GM19395 (cell line): Measurements from ENCODE around the gene HMCN2.

Source experiments
- ATAC-seq: cut with Tn5 transposase; IDR thresholded peaks from one replicate; pipeline ENCODE4 v1.9.1; 2021; ENCODE audit warnings: mild to moderate bottlenecking, moderate library complexity; ENCODE audit not compliant: unreplicated experiment

HMCN2 gene

GRCh38 chr9:130444565-130445221 lies 179.1 kb downstream of the HMCN2 start, which contains the start of gene ASS1:
TSS of gene ASS1 (plus strand) at chr9:130444961. CDS start at chr9:130452229, 7,268 bp downstream.
- no peak for ATAC-seq

GRCh38 chr9:130445268-130445983 lies 179.9 kb downstream of the HMCN2 start:
- no peak for ATAC-seq

DNA sequence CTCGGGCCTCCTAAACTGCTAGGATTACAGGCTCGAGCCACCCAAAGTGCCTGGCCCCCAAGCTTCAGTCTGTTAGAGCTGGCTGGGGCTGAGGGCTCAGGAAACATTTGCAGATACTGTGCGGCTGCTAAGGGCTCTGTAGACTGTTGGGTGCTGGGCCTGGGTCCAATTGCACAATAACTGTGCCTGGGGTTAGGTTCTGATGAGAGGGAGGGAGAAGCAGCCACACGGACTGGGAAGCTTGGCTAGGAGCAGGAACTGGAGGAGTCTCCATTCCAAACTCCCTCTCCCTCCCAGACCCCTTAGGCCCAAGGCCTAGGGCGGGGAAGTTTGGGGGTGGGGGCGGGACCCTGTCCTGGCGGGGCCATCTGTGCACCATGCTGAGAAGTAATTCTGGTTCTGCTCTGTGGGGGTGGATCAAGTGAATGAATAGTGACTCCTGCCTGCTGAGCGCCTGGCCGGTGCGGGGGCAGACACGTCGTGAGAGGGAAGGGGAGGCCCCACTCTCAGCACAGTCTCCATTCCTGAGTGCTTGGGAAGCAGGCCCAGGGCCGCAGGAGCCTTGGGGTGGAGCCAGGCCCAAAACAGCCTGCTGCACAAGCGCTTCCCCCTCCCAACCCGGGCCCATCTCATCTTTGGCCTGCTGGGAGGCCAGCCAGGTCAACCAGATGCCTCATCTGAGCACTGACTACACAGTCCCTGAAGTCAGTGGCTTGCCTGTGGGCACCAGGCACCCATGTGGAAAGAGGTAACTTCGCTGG lies 180.7 kb downstream of the HMCN2 start:
- no peak for ATAC-seq

- no peak for ATAC-seq
These were observed 181.7 kb downstream of the HMCN2 start for GRCh38 chr9:130447193-130447816.

DNA sequence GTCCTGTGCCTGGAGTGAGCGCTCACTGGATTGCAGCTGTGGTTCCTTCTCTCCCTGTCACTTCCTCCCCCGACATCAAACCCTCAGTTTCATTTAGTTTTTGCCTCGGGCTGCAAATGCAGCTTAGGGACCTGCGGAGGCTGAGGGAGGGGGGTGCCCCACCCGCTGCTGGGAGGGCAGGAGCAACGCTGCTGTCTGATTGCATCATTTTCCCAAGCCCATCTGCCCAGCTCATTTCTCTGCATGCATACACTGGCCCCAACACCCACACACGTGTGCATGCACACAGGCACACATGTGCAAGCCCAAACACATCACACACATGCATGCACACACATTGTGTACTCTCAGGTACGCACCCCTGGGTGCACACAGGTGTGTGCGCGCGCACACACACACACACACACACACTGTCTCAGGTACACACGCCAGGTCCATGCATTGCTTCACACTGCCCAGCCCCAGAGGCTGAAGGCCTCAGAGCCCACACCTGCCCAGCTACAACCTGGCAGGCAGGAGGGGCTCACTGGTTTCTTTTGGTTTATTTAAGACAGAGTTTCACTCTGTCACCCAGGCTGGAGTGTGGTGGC lies 182.6 kb downstream of the HMCN2 start:
- ATAC-seq: no peak

- ATAC-seq: no peak
These were observed 183.4 kb downstream of the HMCN2 start for GRCh38 chr9:130448771-130449603.

GRCh38 chr9:130450344-130451003 lies 184.9 kb downstream of the HMCN2 start:
- ATAC-seq: no peak

DNA sequence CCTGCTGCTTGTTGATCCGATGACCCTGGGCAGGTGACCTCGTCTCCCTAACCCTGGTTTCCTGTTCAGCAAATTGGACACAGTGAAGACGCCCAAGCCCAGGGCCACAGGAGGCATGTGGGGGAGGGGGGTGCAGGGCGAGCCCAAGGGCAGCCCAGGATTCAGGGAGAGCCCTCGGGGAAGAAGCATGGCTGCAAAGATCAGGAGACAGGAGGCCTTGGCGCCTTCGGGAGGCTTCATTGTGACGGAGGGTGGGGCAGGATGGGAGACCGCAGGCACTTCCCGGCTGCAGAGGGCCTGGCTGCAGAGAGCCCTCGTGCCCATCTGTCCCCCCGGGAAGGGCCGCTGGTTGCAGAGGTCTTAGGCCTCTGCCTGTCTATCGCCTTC lies 185.4 kb downstream of the HMCN2 start:
- no peak for ATAC-seq

GRCh38 chr9:130451509-130452388 lies 186.2 kb downstream of the HMCN2 start:
- no peak for ATAC-seq

- no peak for ATAC-seq
These were observed 187.3 kb downstream of the HMCN2 start for GRCh38 chr9:130452835-130453234.

GRCh38 chr9:130453487-130453886 lies 187.9 kb downstream of the HMCN2 start:
- no peak for ATAC-seq

- ATAC-seq: no peak
These were observed 188.7 kb downstream of the HMCN2 start for GRCh38 chr9:130454096-130454811.

- no peak for ATAC-seq
These were observed 189.3 kb downstream of the HMCN2 start for GRCh38 chr9:130454812-130455325.

GRCh38 chr9:130458027-130458803 lies 192.7 kb downstream of the HMCN2 start:
- no peak for ATAC-seq

- no peak for ATAC-seq
These were observed 193.2 kb downstream of the HMCN2 start for GRCh38 chr9:130458804-130459067.

GRCh38 chr9:130459151-130459550 lies 193.6 kb downstream of the HMCN2 start:
- no peak for ATAC-seq
